K562 (cell line): ENCODE measurements around the gene RFC2. TPM values are rescaled to one million over a fixed set of nuclear protein-coding genes. Genes with fewer than 3 reads are reported as not detected.

Source experiments
- ARHGAP35 ChIP-seq: fragments of 450-650 bp; IDR thresholded peaks from 2 replicates; pipeline ENCODE4 v1.6.1; 2018; ENCODE audit not compliant: partially characterized antibody
- BCOR ChIP-seq: fragments of 450-650 bp; IDR thresholded peaks from 2 replicates; pipeline ENCODE4 v1.6.1; 2016
- CREB5 ChIP-seq: fragments of 250-450 bp; sonication (Bioruptor Pico); IDR thresholded peaks from 2 replicates; pipeline ENCODE4 v1.5.0; 2020; ENCODE audit warnings: mild to moderate bottlenecking
- CSDE1 ChIP-seq, 2 experiments: fragments of 450-650 bp; IDR thresholded peaks; 2 replicates each; pipeline ENCODE4 v1.6.1; 2016; ENCODE audit warnings: mild to moderate bottlenecking in 1 of 2
- CTBP1 ChIP-seq: fragments of 450-650 bp; IDR thresholded peaks from 2 replicates; pipeline ENCODE4 v1.6.1; 2016; ENCODE audit warnings: borderline replicate concordance
- GTF3C2 ChIP-seq: IDR thresholded peaks from 3 replicates; pipeline ENCODE4 v1.6.1; 2011; ENCODE audit warnings: borderline replicate concordance, mild to moderate bottlenecking, moderate library complexity; ENCODE audit not compliant: insufficient read length; ENCODE audit errors: extremely low read depth
- LARP7 ChIP-seq: fragments of 450-650 bp; IDR thresholded peaks from 2 replicates; pipeline ENCODE4 v1.6.1; 2016
- MAX ChIP-seq: sonication (generic); formaldehyde crosslinking; IDR thresholded peaks from 2 replicates; pipeline ENCODE4 v1.9.0; 2022; ENCODE audit warnings: mild to moderate bottlenecking, missing genetic modification reagents
- MTA3 ChIP-seq: fragments of 450-650 bp; formaldehyde crosslinking; IDR thresholded peaks from 2 replicates; pipeline ENCODE4 v1.6.1; 2017; ENCODE audit warnings: mild to moderate bottlenecking, borderline replicate concordance
- RBFOX2 ChIP-seq: fragments of 200-400 bp; formaldehyde crosslinking; IDR thresholded peaks from 2 replicates; pipeline ENCODE4 v1.6.1; 2017; ENCODE audit warnings: low read depth, mild to moderate bottlenecking, low read length, moderate library complexity
- RCOR1 ChIP-seq, 2 experiments: IDR thresholded peaks; 2 replicates each; pipeline ENCODE4 v1.6.1; 2012; ENCODE audit warnings: low read depth in 2 of 2, low read length in 2 of 2, borderline replicate concordance in 1 of 2, improper control_type of control experiment in 1 of 2
- SPI1 ChIP-seq: IDR thresholded peaks from 2 replicates; pipeline ENCODE4 v1.6.1; 2011; ENCODE audit warnings: low read depth, low read length, control low read depth, borderline replicate concordance
- TAF7 ChIP-seq: fragments of 450-650 bp; IDR thresholded peaks from 2 replicates; pipeline ENCODE4 v1.6.1; 2016; ENCODE audit warnings: missing genetic modification characterization, missing compliant biosample characterization
- XRCC5 ChIP-seq: fragments of 200-400 bp; formaldehyde crosslinking; IDR thresholded peaks from 2 replicates; pipeline ENCODE4 v1.6.1; 2017; ENCODE audit warnings: low read depth, mild to moderate bottlenecking, low read length
- YBX1 ChIP-seq: fragments of 450-650 bp; IDR thresholded peaks from 2 replicates; pipeline ENCODE4 v1.7.1; 2016; ENCODE audit warnings: mild to moderate bottlenecking
- ZBTB17 ChIP-seq: fragments of 450-650 bp; formaldehyde crosslinking; IDR thresholded peaks from 2 replicates; pipeline ENCODE4 v1.4.0; 2020; ENCODE audit warnings: mild to moderate bottlenecking
- ZBTB49 ChIP-seq: sonication (generic); formaldehyde crosslinking; IDR thresholded peaks from 2 replicates; pipeline ENCODE4 v1.8.0; 2022; ENCODE audit warnings: missing genetic modification reagents, mild to moderate bottlenecking, borderline replicate concordance
- ZBTB7A ChIP-seq: IDR thresholded peaks from 2 replicates; pipeline ENCODE4 v1.6.1; 2011; ENCODE audit warnings: low read depth, mild to moderate bottlenecking, low read length, moderate library complexity, borderline replicate concordance; ENCODE audit not compliant: control insufficient read depth
- ZBTB8A ChIP-seq: fragments of 450-650 bp; IDR thresholded peaks from 2 replicates; pipeline ENCODE4 v1.6.1; 2018; ENCODE audit warnings: mild to moderate bottlenecking, moderate library complexity; ENCODE audit not compliant: partially characterized antibody
- polyA plus RNA-seq, 8 experiments: library from polyadenylated mRNA; depleted of rRNA in 4 of 8; stranded (reverse) in 5 of 8; unstranded in 3 of 8; fragments of >200 nt; fragmentation: Nextera tagmentation in 2 of 8; fragmentation: Illumina TruSeq in 1 of 8; extraction: Ambion mirVana in 2 of 8; extraction: Trizol in 1 of 8; gene quantifications; 2 replicates each; pipeline versions ENCODE4 v1.2.1 to v1.2.3, GENCODE V29; 2011 to 2014; ENCODE audit warnings: inconsistent platforms in 1 of 8, missing spikeins in 1 of 8
- total RNA-seq, 7 experiments: library from RNA; depleted of rRNA in 6 of 7; stranded (reverse); fragments of >200 nt in 6 of 7; fragmentation: Illumina TruSeq in 2 of 7; extraction: Trizol in 2 of 7; gene quantifications; 2 replicates each; pipeline versions ENCODE4 v1.2.1 to v1.2.3, GENCODE V29; 2011 to 2021; ENCODE audit warnings: low replicate concordance in 1 of 7
- TF ChIP-seq, protein P1 (sequence below), 3 experiments: IDR thresholded peaks in 2 of 3; conservative IDR thresholded peaks in 1 of 3; 2 replicates each; pipeline ENCODE4 v1.5.1; 2011 to 2012; ENCODE audit warnings: low read length in 3 of 3, mild to moderate bottlenecking in 3 of 3, control low read depth in 2 of 3, improper control_type of control experiment in 1 of 3, inconsistent platforms in 1 of 3, low read depth in 1 of 3, mixed read lengths in 1 of 3, moderate library complexity in 1 of 3; ENCODE audit not compliant: insufficient read depth in 2 of 3

The RFC2 gene
- total and polyA plus RNA-seq, 9 of the 15 experiments (the other 6 are each of a cell fraction or from before 2014, with no cell fraction given) = 32.5 to 161 (median 102) TPM

DNA sequence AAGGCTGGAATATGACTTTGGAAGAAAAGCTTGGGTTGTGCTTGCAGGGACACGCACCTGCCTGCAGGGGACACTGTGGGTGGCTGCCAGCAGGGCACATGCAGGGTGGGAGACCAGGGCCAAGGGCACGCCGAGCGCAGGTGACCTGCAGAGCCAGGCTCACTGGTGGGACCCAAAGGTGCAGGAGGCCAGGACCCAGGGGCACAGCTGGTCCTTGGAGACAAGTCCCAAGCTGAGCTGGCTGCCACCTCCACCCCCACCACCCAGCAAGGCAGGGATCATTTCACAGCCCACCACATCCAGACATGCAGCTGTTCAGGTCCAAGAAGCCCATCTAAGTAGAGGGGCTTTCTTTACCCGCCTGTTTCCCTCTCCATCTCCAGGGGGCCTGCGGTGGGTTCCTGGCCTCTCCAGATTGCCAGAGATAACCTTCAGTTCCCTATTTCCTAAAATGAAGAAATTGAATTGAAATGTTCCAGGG, 21.2 kb upstream of the RFC2 start (continued):
- TF ChIP-seq CREB5 (CRISPR knock-in tag) (no peak), XRCC5 (peak; percentile 45; the same call in 1 of the 2 replicates), RBFOX2 (0 out of 2 replicates have a peak, but pooled peaks have one; percentile 22), LARP7 (no peak), ZBTB7A (peak; percentile 56; the same call in 1 of the 2 replicates), CTBP1 (peak; percentile 62; the same call in 1 of the 2 replicates), BCOR (no peak), ZBTB8A (no peak), CSDE1 (IDR thresholded peaks at IDR 0.05) (no peak), SPI1 (peak; percentile 83), RCOR1 (IDR thresholded peaks at IDR 0.05; ENCODE audit: borderline replicate concordance in 1 of 2, low read depth in 2 of 2, low read length in 2 of 2) (no peak), TAF7 (tag) (no peak), YBX1 (no peak), MAX (CRISPR knock-in tag) (peak; percentile 57; the same call in 1 of the 2 replicates), ZBTB49 (no peak), GTF3C2 (peak; percentile 11), ARHGAP35 (no peak), MTA3 (peak; percentile 68; the same call in 1 of the 2 replicates), ZBTB17 (CRISPR knock-in tag) (0 out of 2 replicates have a peak, but pooled peaks have one; percentile 52)
- TF ChIP-seq, protein P1, sequence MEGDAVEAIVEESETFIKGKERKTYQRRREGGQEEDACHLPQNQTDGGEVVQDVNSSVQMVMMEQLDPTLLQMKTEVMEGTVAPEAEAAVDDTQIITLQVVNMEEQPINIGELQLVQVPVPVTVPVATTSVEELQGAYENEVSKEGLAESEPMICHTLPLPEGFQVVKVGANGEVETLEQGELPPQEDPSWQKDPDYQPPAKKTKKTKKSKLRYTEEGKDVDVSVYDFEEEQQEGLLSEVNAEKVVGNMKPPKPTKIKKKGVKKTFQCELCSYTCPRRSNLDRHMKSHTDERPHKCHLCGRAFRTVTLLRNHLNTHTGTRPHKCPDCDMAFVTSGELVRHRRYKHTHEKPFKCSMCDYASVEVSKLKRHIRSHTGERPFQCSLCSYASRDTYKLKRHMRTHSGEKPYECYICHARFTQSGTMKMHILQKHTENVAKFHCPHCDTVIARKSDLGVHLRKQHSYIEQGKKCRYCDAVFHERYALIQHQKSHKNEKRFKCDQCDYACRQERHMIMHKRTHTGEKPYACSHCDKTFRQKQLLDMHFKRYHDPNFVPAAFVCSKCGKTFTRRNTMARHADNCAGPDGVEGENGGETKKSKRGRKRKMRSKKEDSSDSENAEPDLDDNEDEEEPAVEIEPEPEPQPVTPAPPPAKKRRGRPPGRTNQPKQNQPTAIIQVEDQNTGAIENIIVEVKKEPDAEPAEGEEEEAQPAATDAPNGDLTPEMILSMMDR (IDR thresholded peaks at IDR 0.05 in 2 of 3, conservative IDR thresholded peaks at IDR 0.05 in 1 of 3; ENCODE audit: insufficient read depth in 2 of 3, low read depth in 1 of 3, low read length in 3 of 3) = peak; percentile 73 to 85 (median 76)
